ENCODE measurements around the gene FOXO3. TPM values are rescaled to one million over a fixed set of nuclear protein-coding genes. Genes with fewer than 3 reads are reported as not detected.

FOXO3 gene
- total and polyA plus RNA-seq, 2 of the 13 experiments (the other 11 are each of a cell fraction or from before 2014, with no cell fraction given): 16.0 to 22.5 TPM

GRCh38 chr6:108585921-108586536, 25.3 kb downstream of the FOXO3 start:
- Histone ChIP-seq H4K20me1 (ENCODE audit: insufficient read depth, low read length) (peaks cover 81% of the 10 kb centered on the region), H3K9ac (ENCODE audit: insufficient read depth, low read depth, low read length) (no peak overlapping the region), H3K4me2 (ENCODE audit: low read depth, low read length) (no peak overlapping the region), H3K27ac (ENCODE audit: extremely low read length, insufficient read depth, low read length) (no peak overlapping the region), H2AFZ (ENCODE audit: low read length) (no peak overlapping the region), H3K4me3 (replicated peaks in 1 of 3; ENCODE audit: insufficient read depth in 1 of 3, low read depth in 2 of 3, low read length in 3 of 3) (no peak overlapping the region), H3K27me3 (ENCODE audit: control insufficient read depth in 1 of 2, insufficient read depth in 2 of 2, low read length in 2 of 2) (no peaks in the 10 kb centered on the region), H3K4me1 (ENCODE audit: insufficient read depth, low read length) (peaks cover 66% of the 10 kb centered on the region), H3K9me3 (ENCODE audit: low read length) (no peaks in the 10 kb centered on the region), H3K79me2 (ENCODE audit: insufficient read depth, low read length) (peaks cover 91% of the 10 kb centered on the region), H3K36me3 (replicated peaks in 1 of 2; ENCODE audit: control insufficient read depth in 1 of 2, insufficient read depth in 2 of 2, low read length in 2 of 2) (peaks cover 0 to 23% of the 10 kb centered on the region in 2 experiments; a peak in 4 of 5 replicates)
- no peak for ATAC-seq
- no peak for FAIRE-seq
- DNase-seq (ENCODE audit: low spot score): no peak
- ChIA-PET CTCF (ENCODE audit: low intra/inter-chr PET ratio, low total read pairs) (no interaction called here), POLR2A (no interaction called here)
- intact Hi-C loops (cut with micrococcal nuclease; ENCODE audit: unreplicated experiment): loop anchor here (1.0 kb wide), 1 partner anchor 8 kb away; no protein-coding TSS in a partner anchor
- 93% methylated on average over 6 of the region's 6 CpGs for WGBS (ENCODE audit: low lambda C conversion rate)
- in situ Hi-C loops (cut with HindIII; ENCODE audit: extremely low pct_ligation_motif_present, low pct_unique_long_range_greater_than_20kb): no loop called here
- BruUV-seq (replicated peaks): no TSS peak
- no peak for TF ChIP-seq ZNF205 (CRISPR knock-in tag; IDR thresholded peaks at IDR 0.05)
- TF ChIP-seq IRF9 (CRISPR knock-in tag; IDR thresholded peaks at IDR 0.05; ENCODE audit: borderline replicate concordance): no peak
- TF ChIP-seq TMF1 (CRISPR knock-in tag; IDR thresholded peaks at IDR 0.05; ENCODE audit: low read depth): no peak
- TF ChIP-seq MATR3 (CRISPR knock-in tag; IDR thresholded peaks at IDR 0.05): no peak
- TF ChIP-seq, protein P1, sequence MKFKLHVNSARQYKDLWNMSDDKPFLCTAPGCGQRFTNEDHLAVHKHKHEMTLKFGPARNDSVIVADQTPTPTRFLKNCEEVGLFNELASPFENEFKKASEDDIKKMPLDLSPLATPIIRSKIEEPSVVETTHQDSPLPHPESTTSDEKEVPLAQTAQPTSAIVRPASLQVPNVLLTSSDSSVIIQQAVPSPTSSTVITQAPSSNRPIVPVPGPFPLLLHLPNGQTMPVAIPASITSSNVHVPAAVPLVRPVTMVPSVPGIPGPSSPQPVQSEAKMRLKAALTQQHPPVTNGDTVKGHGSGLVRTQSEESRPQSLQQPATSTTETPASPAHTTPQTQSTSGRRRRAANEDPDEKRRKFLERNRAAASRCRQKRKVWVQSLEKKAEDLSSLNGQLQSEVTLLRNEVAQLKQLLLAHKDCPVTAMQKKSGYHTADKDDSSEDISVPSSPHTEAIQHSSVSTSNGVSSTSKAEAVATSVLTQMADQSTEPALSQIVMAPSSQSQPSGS (CRISPR knock-in tag; IDR thresholded peaks at IDR 0.05): no peak
- TF ChIP-seq, protein P2, sequence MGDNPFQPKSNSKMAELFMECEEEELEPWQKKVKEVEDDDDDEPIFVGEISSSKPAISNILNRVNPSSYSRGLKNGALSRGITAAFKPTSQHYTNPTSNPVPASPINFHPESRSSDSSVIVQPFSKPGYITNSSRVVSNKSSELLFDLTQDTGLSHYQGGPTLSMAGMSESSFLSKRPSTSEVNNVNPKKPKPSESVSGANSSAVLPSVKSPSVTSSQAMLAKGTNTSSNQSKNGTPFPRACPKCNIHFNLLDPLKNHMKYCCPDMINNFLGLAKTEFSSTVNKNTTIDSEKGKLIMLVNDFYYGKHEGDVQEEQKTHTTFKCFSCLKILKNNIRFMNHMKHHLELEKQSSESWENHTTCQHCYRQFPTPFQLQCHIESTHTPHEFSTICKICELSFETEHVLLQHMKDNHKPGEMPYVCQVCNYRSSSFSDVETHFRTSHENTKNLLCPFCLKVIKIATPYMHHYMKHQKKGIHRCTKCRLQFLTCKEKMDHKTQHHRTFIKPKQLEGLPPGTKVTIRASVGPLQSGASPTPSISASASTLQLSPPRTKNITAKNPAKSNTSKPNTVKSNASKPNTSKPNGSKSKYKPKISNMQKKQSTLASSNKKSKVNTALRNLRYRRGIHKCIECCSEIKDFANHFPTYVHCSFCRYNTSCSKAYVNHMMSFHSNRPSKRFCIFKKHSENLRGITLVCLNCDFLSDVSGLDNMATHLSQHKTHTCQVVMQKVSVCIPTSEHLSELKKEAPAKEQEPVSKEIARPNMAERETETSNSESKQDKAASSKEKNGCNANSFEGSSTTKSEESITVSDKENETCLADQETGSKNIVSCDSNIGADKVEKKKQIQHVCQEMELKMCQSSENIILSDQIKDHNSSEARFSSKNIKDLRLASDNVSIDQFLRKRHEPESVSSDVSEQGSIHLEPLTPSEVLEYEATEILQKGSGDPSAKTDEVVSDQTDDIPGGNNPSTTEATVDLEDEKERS (CRISPR knock-in tag; IDR thresholded peaks at IDR 0.05): no peak
- TF ChIP-seq MLXIP (CRISPR knock-in tag; IDR thresholded peaks at IDR 0.05; ENCODE audit: borderline replicate concordance): no peak
- TF ChIP-seq TBP (CRISPR knock-in tag; IDR thresholded peaks at IDR 0.05): no peak
- TF ChIP-seq PCBP1 (IDR thresholded peaks at IDR 0.05; ENCODE audit: borderline replicate concordance, low read depth, low read length): no peak
- TF ChIP-seq KDM1A (CRISPR knock-in tag; IDR thresholded peaks at IDR 0.05): no peak
- no peak for TF ChIP-seq IKZF5 (CRISPR knock-in tag; IDR thresholded peaks at IDR 0.05)
- TF ChIP-seq ZNF766 (CRISPR knock-in tag; IDR thresholded peaks at IDR 0.05; ENCODE audit: borderline replicate concordance): no peak
- TF ChIP-seq ZNF652 (CRISPR knock-in tag; IDR thresholded peaks at IDR 0.05; ENCODE audit: borderline replicate concordance, low read depth): no peak
- TF ChIP-seq, protein P3, sequence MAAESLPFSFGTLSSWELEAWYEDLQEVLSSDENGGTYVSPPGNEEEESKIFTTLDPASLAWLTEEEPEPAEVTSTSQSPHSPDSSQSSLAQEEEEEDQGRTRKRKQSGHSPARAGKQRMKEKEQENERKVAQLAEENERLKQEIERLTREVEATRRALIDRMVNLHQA (CRISPR knock-in tag; IDR thresholded peaks at IDR 0.05): no peak
